Naive thymus-derived CD4-positive, alpha-beta T cell (primary cell): ENCODE data around the gene LIPH. TPM values are rescaled to one million over a fixed set of nuclear protein-coding genes. Genes with fewer than 3 reads are reported as not detected.
A peak's percentile ranks its signal among the peaks of the same experiment; 100 is the strongest.

Experiments
- ATAC-seq: fragments of 150-1000 bp; cut with Tn5 transposase; 2 replicates; pipeline ENCODE4 v1.10.0; 2021; ENCODE audit warnings: mild to moderate bottlenecking, moderate library complexity
- CTCF ChIA-PET: fragments of 350-600 bp; sonication (Branson Sonifier 250); formaldehyde crosslinking; loops from one replicate; lab custom pipeline; 2021; ENCODE audit warnings: antibody characterized with exemption; lab: Charles Lee
- POLR2A ChIA-PET: fragments of 350-600 bp; sonication (Branson Sonifier 250); formaldehyde crosslinking; loops from one replicate; lab custom pipeline; 2021; ENCODE audit warnings: antibody characterized with exemption, inconsistent platforms; lab: Charles Lee
- DNase-seq, 9 donors: peaks; one replicate each; pipeline versions ENCODE4 v3.0.0 to v3.0.0-alpha.2; 2020 to 2022; ENCODE audit warnings: mixed read lengths in 1 of 9
- H3K27ac ChIP-seq: one replicate; pipeline ENCODE4 v1.7.0; 2013; ENCODE audit warnings: mild to moderate bottlenecking, low read depth, low read length, moderate library complexity
- H3K27me3 ChIP-seq, 2 donors: one replicate each; pipeline ENCODE4 v1.7.0; 2013; ENCODE audit warnings: low read length in 2 of 2, mild to moderate bottlenecking in 2 of 2, moderate library complexity in 2 of 2; ENCODE audit not compliant: control insufficient read depth in 2 of 2, insufficient read depth in 2 of 2
- H3K36me3 ChIP-seq, 3 experiments: 1 replicate in 2 of 3; 2 replicates in 1 of 3; pipeline ENCODE4 v1.7.0; 2013; ENCODE audit warnings: low read length in 3 of 3, mild to moderate bottlenecking in 3 of 3, moderate library complexity in 1 of 3; ENCODE audit not compliant: insufficient read depth in 3 of 3, control insufficient read depth in 2 of 3
- H3K4me1 ChIP-seq, 2 donors: one replicate each; pipeline ENCODE4 v1.7.0; 2013; ENCODE audit warnings: low read length in 2 of 2, mild to moderate bottlenecking in 2 of 2, moderate library complexity in 1 of 2; ENCODE audit not compliant: control insufficient read depth in 2 of 2, insufficient read depth in 2 of 2
- H3K4me3 ChIP-seq: 2 replicates; pipeline ENCODE4 v1.7.0; 2013; ENCODE audit warnings: mild to moderate bottlenecking, low read length
- H3K9me3 ChIP-seq, 3 experiments: 1 replicate in 2 of 3; 2 replicates in 1 of 3; pipeline ENCODE4 v1.7.0; 2013; ENCODE audit warnings: low read length in 3 of 3; ENCODE audit not compliant: control insufficient read depth in 2 of 3
- H3K27ac Mint-ChIP-seq, 9 donors: one replicate each; pipeline ENCODE4 v1.8.0; 2020 to 2022; ENCODE audit warnings: mixed read lengths in 9 of 9, mild to moderate bottlenecking in 8 of 9, moderate library complexity in 5 of 9, inconsistent platforms in 2 of 9
- H3K27me3 Mint-ChIP-seq, 5 donors: one replicate each; pipeline ENCODE4 v1.8.0; 2021 to 2022; ENCODE audit warnings: mixed read lengths in 5 of 5, mild to moderate bottlenecking in 1 of 5
- H3K36me3 Mint-ChIP-seq, 5 donors: one replicate each; pipeline ENCODE4 v1.8.0; 2020 to 2022; ENCODE audit warnings: mixed read lengths in 5 of 5, mild to moderate bottlenecking in 3 of 5, inconsistent platforms in 1 of 5
- H3K4me1 Mint-ChIP-seq, 7 donors: one replicate each; pipeline ENCODE4 v1.8.0; 2020 to 2022; ENCODE audit warnings: mixed read lengths in 7 of 7, mild to moderate bottlenecking in 3 of 7, inconsistent platforms in 1 of 7
- H3K4me3 Mint-ChIP-seq, 10 donors: one replicate each; pipeline ENCODE4 v1.8.0; 2020 to 2022; ENCODE audit warnings: mild to moderate bottlenecking in 10 of 10, mixed read lengths in 10 of 10, moderate library complexity in 6 of 10, inconsistent platforms in 2 of 10
- H3K9me3 Mint-ChIP-seq, 11 donors: one replicate each; pipeline ENCODE4 v1.8.0; 2020 to 2022; ENCODE audit warnings: mixed read lengths in 11 of 11, mild to moderate bottlenecking in 4 of 11, inconsistent platforms in 1 of 11, moderate library complexity in 1 of 11
- intact Hi-C, 2 donors: fragments of 100-400 bp; cut with micrococcal nuclease; formaldehyde crosslinking; loops; one replicate each; pipeline ENCODE4 v1.15.1; 2023
- polyA plus RNA-seq, 2 donors: library from polyadenylated mRNA; unstranded; fragments of 300-500 nt; fragmentation: Illumina TruSeq; gene quantifications; one replicate each; pipeline ENCODE4 v1.2.3, GENCODE V29; 2021
- total RNA-seq, 6 experiments: library from RNA in 5 of 6; stranded (reverse) in 5 of 6; gene quantifications; 1 replicate in 5 of 6; 2 replicates in 1 of 6; pipeline ENCODE4 v1.2.3 and lab custom pipeline; 2021 to 2026

LIPH gene
- total and polyA plus RNA-seq, 7 experiments from 2014 or later = not detected

DNA sequence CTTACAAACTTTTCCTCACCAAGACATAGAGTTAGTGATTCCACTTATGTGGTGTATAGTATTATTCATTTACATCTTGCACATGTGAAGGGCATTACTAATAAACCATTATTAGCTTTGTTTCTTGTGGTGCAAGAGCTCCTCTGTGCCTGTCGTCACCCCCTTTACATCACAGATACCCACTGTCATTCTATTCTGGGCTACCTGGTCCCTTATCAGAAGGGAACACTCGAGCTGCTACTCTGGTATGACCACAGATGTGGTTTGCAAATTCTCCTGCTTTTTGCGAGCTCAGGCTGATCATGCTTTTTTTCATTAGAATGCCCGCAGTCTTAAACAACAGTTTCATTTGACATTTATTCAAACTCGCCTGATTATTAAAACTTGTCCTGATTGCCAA, 19.8 kb upstream of the LIPH start:
- no peaks in the 10 kb centered on the region for H3K27me3 ChIP-seq
- CTCF ChIA-PET = interaction anchor here (1.2 kb wide), 1 partner anchor 13 kb away, joined by 5 read pairs; no protein-coding TSS in a partner anchor
- intact Hi-C loops = no loop called here
- no peak for ATAC-seq
- H3K36me3 ChIP-seq = no peaks in the 10 kb centered on the region
- no peak overlapping the region for H3K4me3 ChIP-seq
- no peak for DNase-seq
- H3K9me3 Mint-ChIP-seq = peaks cover 0 to 28% (median 11%) of the 10 kb centered on the region in 11 donors
- H3K9me3 ChIP-seq = peaks cover 0 to 8% (median 0%) of the 10 kb centered on the region in 3 experiments
- H3K36me3 Mint-ChIP-seq = peaks cover 0 to 5% (median 3%) of the 10 kb centered on the region in 5 donors
- H3K27ac Mint-ChIP-seq = no peak overlapping the region
- H3K27me3 Mint-ChIP-seq = no peaks in the 10 kb centered on the region
- peaks cover 0 to 5% of the 10 kb centered on the region in 2 donors for H3K4me1 ChIP-seq
- no peak overlapping the region for H3K27ac ChIP-seq
- H3K4me1 Mint-ChIP-seq = peaks cover 6 to 8% (median 6%) of the 10 kb centered on the region in 7 donors
- H3K4me3 Mint-ChIP-seq = no peak overlapping the region
- POLR2A ChIA-PET = interaction anchor here (1.1 kb wide), 1 partner anchor 13 kb away, joined by 3 read pairs; no protein-coding TSS in a partner anchor

DNA sequence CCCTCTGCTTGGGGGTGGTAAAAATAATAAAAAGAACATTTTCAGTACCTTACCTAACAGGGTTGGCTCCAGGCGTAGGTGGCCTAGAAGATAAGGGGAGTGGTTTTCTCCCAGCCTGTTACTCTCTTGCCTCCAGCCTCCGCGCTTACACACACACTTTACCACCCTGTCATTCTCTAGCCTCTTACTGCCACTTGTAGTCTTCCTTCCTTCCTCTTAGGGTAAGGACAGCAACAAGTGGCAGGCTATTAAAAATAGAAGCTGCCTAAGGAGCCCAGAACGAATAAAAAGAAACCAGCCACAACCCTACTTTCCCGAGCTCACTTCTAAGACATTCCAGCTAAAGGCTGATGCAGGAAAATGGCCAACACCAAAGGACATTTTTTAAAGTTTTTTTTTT, 9.6 kb upstream of the LIPH start:
- peak; percentile 37 for ATAC-seq
- peaks cover 0 to 5% (median 2%) of the 10 kb centered on the region in 5 donors for H3K27me3 Mint-ChIP-seq
- peak overlapping the region in 8 of 10 donors; percentile 32 to 73 (median 52) for H3K4me3 Mint-ChIP-seq
- ChIA-PET POLR2A (interaction anchor here (0.7 kb wide), 1 partner anchor 61 kb away, joined by 3 read pairs; no protein-coding TSS in a partner anchor), CTCF (interaction anchor here (0.6 to 1.0 kb wide), 2 partner anchors 25 to 1464 kb away, joined by 3 read pairs; partner anchors contain the start of gene SENP2)
- intact Hi-C loops = no loop called here
- peak overlapping the region in 8 of 9 donors; percentile 33 to 91 (median 76) for H3K27ac Mint-ChIP-seq
- peak in 3 of 9 donors; percentile 4 to 11 (median 8) for DNase-seq
- H3K4me1 Mint-ChIP-seq = peaks cover 7 to 33% (median 18%) of the 10 kb centered on the region in 7 donors
- no peak overlapping the region for H3K4me3 ChIP-seq
- no peaks in the 10 kb centered on the region for H3K9me3 ChIP-seq
- no peaks in the 10 kb centered on the region for H3K27me3 ChIP-seq
- H3K4me1 ChIP-seq = peaks cover 0 to 12% of the 10 kb centered on the region in 2 donors
- H3K36me3 ChIP-seq = no peaks in the 10 kb centered on the region
- H3K36me3 Mint-ChIP-seq = no peaks in the 10 kb centered on the region
- H3K27ac ChIP-seq = no peak overlapping the region
- H3K9me3 Mint-ChIP-seq = no peaks in the 10 kb centered on the region

GRCh38 chr3:185561374-185561943, 9.1 kb upstream of the LIPH start:
- CTCF ChIA-PET = interaction anchor here (0.6 to 1.0 kb wide), 3 partner anchors 25 to 1465 kb away, joined by 3 read pairs; partner anchors contain the start of gene SENP2
- DNase-seq (peak in 1 of 9 donors; percentile 5), ATAC-seq (peak; percentile 27)
- Mint-ChIP-seq H3K9me3 (no peaks in the 10 kb centered on the region), H3K4me3 (peak overlapping the region in 8 of 10 donors; percentile 32 to 73 (median 48)), H3K36me3 (no peaks in the 10 kb centered on the region), H3K4me1 (peaks cover 7 to 33% (median 18%) of the 10 kb centered on the region in 7 donors), H3K27me3 (peaks cover 0 to 5% (median 2%) of the 10 kb centered on the region in 5 donors), H3K27ac (peak overlapping the region; percentile 5 to 91 (median 80))
- H3K4me3 ChIP-seq = no peak overlapping the region
- no peaks in the 10 kb centered on the region for H3K36me3 ChIP-seq
- no peaks in the 10 kb centered on the region for H3K27me3 ChIP-seq
- H3K4me1 ChIP-seq = peaks cover 0 to 12% of the 10 kb centered on the region in 2 donors
- POLR2A ChIA-PET = no interaction called here
- intact Hi-C loops = no loop called here
- H3K9me3 ChIP-seq = no peaks in the 10 kb centered on the region
- peak overlapping the region; percentile 37 for H3K27ac ChIP-seq

- ChIA-PET CTCF (interaction anchor here (0.8 to 0.9 kb wide), 2 partner anchors 15 to 556 kb away, joined by 3 to 4 read pairs; no protein-coding TSS in a partner anchor), POLR2A (interaction anchor here (0.7 kb wide), 1 partner anchor 15 kb away, joined by 3 read pairs; no protein-coding TSS in a partner anchor)
- H3K4me1 Mint-ChIP-seq = peaks cover 7 to 33% (median 18%) of the 10 kb centered on the region in 7 donors
- H3K36me3 Mint-ChIP-seq = no peaks in the 10 kb centered on the region
- peaks cover 0 to 5% (median 2%) of the 10 kb centered on the region in 5 donors for H3K27me3 Mint-ChIP-seq
- intact Hi-C loops = no loop called here
- peak overlapping the region in 2 of 10 donors; percentile 27 to 46 for H3K4me3 Mint-ChIP-seq
- H3K4me3 ChIP-seq = no peak overlapping the region
- no peaks in the 10 kb centered on the region for H3K27me3 ChIP-seq
- peaks cover 0 to 12% of the 10 kb centered on the region in 2 donors for H3K4me1 ChIP-seq
- no peak overlapping the region for H3K27ac ChIP-seq
- no peaks in the 10 kb centered on the region for H3K36me3 ChIP-seq
- DNase-seq = no peak
- no peaks in the 10 kb centered on the region for H3K9me3 Mint-ChIP-seq
- peak overlapping the region in 1 of 9 donors; percentile 85 for H3K27ac Mint-ChIP-seq
- no peak for ATAC-seq
- no peaks in the 10 kb centered on the region for H3K9me3 ChIP-seq
Measured at GRCh38 chr3:185560676-185561075, 8.3 kb upstream of the LIPH start.

DNA sequence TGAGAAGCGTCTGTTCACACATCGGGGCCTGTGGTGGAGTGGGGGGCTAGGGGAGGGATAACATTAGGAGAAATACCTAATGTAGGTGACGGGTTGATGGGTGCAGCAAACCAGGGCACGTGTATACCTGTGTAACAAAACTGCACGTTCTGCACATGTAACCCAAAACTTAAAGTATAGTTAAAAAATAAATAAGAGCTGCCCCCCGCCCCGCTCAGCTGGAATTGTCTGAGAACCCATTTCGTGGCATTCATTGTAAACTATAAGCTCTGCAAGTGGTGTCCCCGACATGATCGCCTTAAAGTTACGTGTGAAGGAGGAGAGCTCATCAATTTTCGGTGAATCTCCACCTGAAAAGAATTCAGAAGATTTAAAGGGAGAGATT, 7.3 kb upstream of the LIPH start:
- H3K9me3 ChIP-seq = no peaks in the 10 kb centered on the region
- intact Hi-C loops = loop anchor here (1.0 kb wide), 3 partner anchors 27 to 205 kb away; partner anchors contain the start of genes SENP2 (in 2 of the 2) and TMEM41A (in 2 of the 2)
- H3K4me3 ChIP-seq = no peak overlapping the region
- POLR2A ChIA-PET = no interaction called here
- no peaks in the 10 kb centered on the region for H3K36me3 ChIP-seq
- Mint-ChIP-seq H3K27me3 (peaks cover 0 to 5% (median 2%) of the 10 kb centered on the region in 5 donors), H3K27ac (peak overlapping the region in 1 of 9 donors; percentile 85), H3K9me3 (no peaks in the 10 kb centered on the region), H3K4me1 (peaks cover 7 to 33% (median 18%) of the 10 kb centered on the region in 7 donors), H3K36me3 (no peaks in the 10 kb centered on the region), H3K4me3 (peak overlapping the region in 6 of 10 donors; percentile 44 to 86 (median 76))
- ATAC-seq (no peak), DNase-seq (no peak)
- peaks cover 0 to 12% of the 10 kb centered on the region in 2 donors for H3K4me1 ChIP-seq
- no peak overlapping the region for H3K27ac ChIP-seq
- CTCF ChIA-PET = interaction anchor here (0.6 to 1.6 kb wide), 6 partner anchors 12 to 111 kb away, joined by 3 to 5 read pairs (median 4); no protein-coding TSS in a partner anchor
- no peaks in the 10 kb centered on the region for H3K27me3 ChIP-seq

- ChIA-PET POLR2A (no interaction called here), CTCF (interaction anchor here (1.0 to 1.6 kb wide), 4 partner anchors 12 to 18 kb away, joined by 3 to 5 read pairs (median 4); no protein-coding TSS in a partner anchor)
- intact Hi-C loops = no loop called here
- H3K36me3 Mint-ChIP-seq = no peaks in the 10 kb centered on the region
- DNase-seq (no peak), ATAC-seq (no peak)
- Histone ChIP-seq H3K27ac (no peak overlapping the region), H3K36me3 (no peaks in the 10 kb centered on the region), H3K4me3 (no peak overlapping the region), H3K4me1 (peaks cover 0 to 12% of the 10 kb centered on the region in 2 donors), H3K27me3 (no peaks in the 10 kb centered on the region), H3K9me3 (no peaks in the 10 kb centered on the region)
- peaks cover 7 to 33% (median 18%) of the 10 kb centered on the region in 7 donors for H3K4me1 Mint-ChIP-seq
- peaks cover 0 to 5% (median 2%) of the 10 kb centered on the region in 5 donors for H3K27me3 Mint-ChIP-seq
- H3K27ac Mint-ChIP-seq = peak overlapping the region in 3 of 9 donors; percentile 27 to 85 (median 82)
- H3K4me3 Mint-ChIP-seq = peak overlapping the region in 2 of 10 donors; percentile 78 to 84
- H3K9me3 Mint-ChIP-seq = no peaks in the 10 kb centered on the region
Measured at GRCh38 chr3:185558395-185558794, 6.0 kb upstream of the LIPH start.
